Measurements from ENCODE around the gene NEGR1.

DNA sequence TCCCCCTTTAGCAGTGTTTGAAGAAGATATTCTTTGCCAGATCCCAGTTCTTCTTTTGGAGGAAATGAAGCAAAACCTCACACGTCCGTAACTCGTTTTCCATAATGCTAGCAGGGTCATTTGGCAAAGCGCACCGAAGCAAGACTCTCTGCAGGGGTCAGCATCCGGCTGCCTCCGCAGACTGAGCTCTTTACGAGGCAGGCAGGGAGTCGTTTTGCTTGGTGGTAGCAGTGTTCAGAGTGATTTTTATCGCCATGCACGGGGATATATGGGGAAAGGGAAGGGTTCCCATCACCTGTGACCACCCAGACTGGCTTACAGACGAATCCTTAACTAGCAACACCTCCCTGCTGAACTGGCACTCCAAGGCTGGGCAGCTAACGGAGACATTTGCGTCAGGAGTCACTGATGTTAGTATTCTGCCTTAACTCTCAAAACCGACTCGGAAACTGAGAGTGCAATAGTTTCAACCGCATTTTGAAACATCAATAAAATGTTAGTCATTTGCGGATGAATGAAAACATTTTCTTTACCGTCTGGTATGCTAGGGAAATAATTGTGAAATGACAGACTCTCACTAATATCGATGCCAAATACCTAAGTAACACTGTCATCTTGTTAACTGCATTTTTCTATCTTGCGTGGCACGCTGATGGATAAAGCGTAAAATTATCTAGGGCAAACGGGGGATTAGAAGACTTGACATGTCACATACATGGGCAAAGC lies 2.2 kb upstream of the NEGR1 start:
- TF ChIP-seq, protein P1, sequence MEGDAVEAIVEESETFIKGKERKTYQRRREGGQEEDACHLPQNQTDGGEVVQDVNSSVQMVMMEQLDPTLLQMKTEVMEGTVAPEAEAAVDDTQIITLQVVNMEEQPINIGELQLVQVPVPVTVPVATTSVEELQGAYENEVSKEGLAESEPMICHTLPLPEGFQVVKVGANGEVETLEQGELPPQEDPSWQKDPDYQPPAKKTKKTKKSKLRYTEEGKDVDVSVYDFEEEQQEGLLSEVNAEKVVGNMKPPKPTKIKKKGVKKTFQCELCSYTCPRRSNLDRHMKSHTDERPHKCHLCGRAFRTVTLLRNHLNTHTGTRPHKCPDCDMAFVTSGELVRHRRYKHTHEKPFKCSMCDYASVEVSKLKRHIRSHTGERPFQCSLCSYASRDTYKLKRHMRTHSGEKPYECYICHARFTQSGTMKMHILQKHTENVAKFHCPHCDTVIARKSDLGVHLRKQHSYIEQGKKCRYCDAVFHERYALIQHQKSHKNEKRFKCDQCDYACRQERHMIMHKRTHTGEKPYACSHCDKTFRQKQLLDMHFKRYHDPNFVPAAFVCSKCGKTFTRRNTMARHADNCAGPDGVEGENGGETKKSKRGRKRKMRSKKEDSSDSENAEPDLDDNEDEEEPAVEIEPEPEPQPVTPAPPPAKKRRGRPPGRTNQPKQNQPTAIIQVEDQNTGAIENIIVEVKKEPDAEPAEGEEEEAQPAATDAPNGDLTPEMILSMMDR (IDR thresholded peaks at IDR 0.05), result no peak
- TF ChIP-seq POLR2A (IDR thresholded peaks at IDR 0.05), result no peak

Measured in Peyer's patch (tissue), 4 donors.